ENCODE data around the gene MVP.

Gene MVP

GRCh38 chr16:29835926-29836325 lies 15.7 kb downstream of the MVP start:
- WGBS = 88% methylated on average over 7 of the region's 7 CpGs

GRCh38 chr16:29836623-29837022 lies 16.4 kb downstream of the MVP start:
- no peaks in the 10 kb centered on the region for H3K4me1 ChIP-seq (ENCODE audit: insufficient read depth, low read length)
- H3K9me3 ChIP-seq (ENCODE audit: insufficient read depth, low read depth, low read length) = no peaks in the 10 kb centered on the region
- no peak overlapping the region for H3K27ac ChIP-seq (ENCODE audit: low read depth, low read length)
- H3K36me3 ChIP-seq (ENCODE audit: insufficient read depth, low read length) = no peaks in the 10 kb centered on the region
- 89% methylated on average over 15 of the region's 15 CpGs for WGBS
- H3K9ac ChIP-seq (ENCODE audit: low read depth, low read length) = no peak overlapping the region
- H3K4me3 ChIP-seq (ENCODE audit: low read length) = no peak overlapping the region
- H3K27me3 ChIP-seq (ENCODE audit: insufficient read depth, low read length) = no peaks in the 10 kb centered on the region

More at GRCh38 chr16:29835926-29836325, 15.7 kb downstream of the MVP start:
- Histone ChIP-seq H3K9ac (ENCODE audit: low read depth, low read length) (no peak overlapping the region), H3K4me3 (ENCODE audit: low read length) (no peak overlapping the region), H3K27me3 (ENCODE audit: insufficient read depth, low read length) (no peaks in the 10 kb centered on the region), H3K4me1 (ENCODE audit: insufficient read depth, low read length) (no peaks in the 10 kb centered on the region), H3K9me3 (ENCODE audit: insufficient read depth, low read depth, low read length) (no peaks in the 10 kb centered on the region), H3K36me3 (ENCODE audit: insufficient read depth, low read length) (no peaks in the 10 kb centered on the region), H3K27ac (ENCODE audit: low read depth, low read length) (no peak overlapping the region)

GRCh38 chr16:29837841-29838240 lies 17.6 kb downstream of the MVP start:
- Histone ChIP-seq H3K9ac (ENCODE audit: low read depth, low read length) (no peak overlapping the region), H3K27me3 (ENCODE audit: insufficient read depth, low read length) (no peaks in the 10 kb centered on the region), H3K4me3 (ENCODE audit: low read length) (no peak overlapping the region), H3K36me3 (ENCODE audit: insufficient read depth, low read length) (no peaks in the 10 kb centered on the region), H3K9me3 (ENCODE audit: insufficient read depth, low read depth, low read length) (no peaks in the 10 kb centered on the region), H3K4me1 (ENCODE audit: insufficient read depth, low read length) (no peaks in the 10 kb centered on the region), H3K27ac (ENCODE audit: low read depth, low read length) (no peak overlapping the region)
- WGBS = 89% methylated on average over 5 of the region's 5 CpGs

- no peak overlapping the region for H3K9ac ChIP-seq (ENCODE audit: low read depth, low read length)
- no peaks in the 10 kb centered on the region for H3K9me3 ChIP-seq (ENCODE audit: insufficient read depth, low read depth, low read length)
- no peaks in the 10 kb centered on the region for H3K27me3 ChIP-seq (ENCODE audit: insufficient read depth, low read length)
- 89% methylated on average over 6 of the region's 6 CpGs for WGBS
- no peak overlapping the region for H3K4me3 ChIP-seq (ENCODE audit: low read length)
- no peaks in the 10 kb centered on the region for H3K4me1 ChIP-seq (ENCODE audit: insufficient read depth, low read length)
- no peak overlapping the region for H3K27ac ChIP-seq (ENCODE audit: low read depth, low read length)
- no peaks in the 10 kb centered on the region for H3K36me3 ChIP-seq (ENCODE audit: insufficient read depth, low read length)
Observed at GRCh38 chr16:29839822-29840221, 19.6 kb downstream of the MVP start.

- no peak overlapping the region for H3K27ac ChIP-seq (ENCODE audit: low read depth, low read length)
- H3K4me1 ChIP-seq (ENCODE audit: insufficient read depth, low read length) = no peaks in the 10 kb centered on the region
- no peaks in the 10 kb centered on the region for H3K27me3 ChIP-seq (ENCODE audit: insufficient read depth, low read length)
- no peak overlapping the region for H3K4me3 ChIP-seq (ENCODE audit: low read length)
- no peaks in the 10 kb centered on the region for H3K36me3 ChIP-seq (ENCODE audit: insufficient read depth, low read length)
- H3K9ac ChIP-seq (ENCODE audit: low read depth, low read length) = no peak overlapping the region
- H3K9me3 ChIP-seq (ENCODE audit: insufficient read depth, low read depth, low read length) = no peaks in the 10 kb centered on the region
- WGBS = 90% methylated on average over 10 of the region's 10 CpGs
Observed at GRCh38 chr16:29840240-29840639, 20.0 kb downstream of the MVP start.

- Histone ChIP-seq H3K4me3 (ENCODE audit: low read length) (no peak overlapping the region), H3K9me3 (ENCODE audit: insufficient read depth, low read depth, low read length) (no peaks in the 10 kb centered on the region), H3K27me3 (ENCODE audit: insufficient read depth, low read length) (no peaks in the 10 kb centered on the region), H3K27ac (ENCODE audit: low read depth, low read length) (no peak overlapping the region), H3K36me3 (ENCODE audit: insufficient read depth, low read length) (no peaks in the 10 kb centered on the region), H3K9ac (ENCODE audit: low read depth, low read length) (no peak overlapping the region), H3K4me1 (ENCODE audit: insufficient read depth, low read length) (no peaks in the 10 kb centered on the region)
- 93% methylated on average over 23 of the region's 23 CpGs for WGBS
Observed at GRCh38 chr16:29841631-29842030, 21.4 kb downstream of the MVP start.

GRCh38 chr16:29842732-29843346 lies 22.6 kb downstream of the MVP start:
- Histone ChIP-seq H3K36me3 (ENCODE audit: insufficient read depth, low read length) (no peaks in the 10 kb centered on the region), H3K27ac (ENCODE audit: low read depth, low read length) (no peak overlapping the region), H3K27me3 (ENCODE audit: insufficient read depth, low read length) (no peaks in the 10 kb centered on the region), H3K9ac (ENCODE audit: low read depth, low read length) (no peak overlapping the region), H3K9me3 (ENCODE audit: insufficient read depth, low read depth, low read length) (no peaks in the 10 kb centered on the region), H3K4me3 (ENCODE audit: low read length) (no peak overlapping the region), H3K4me1 (ENCODE audit: insufficient read depth, low read length) (no peaks in the 10 kb centered on the region)
- WGBS = 89% methylated on average over 9 of the region's 9 CpGs

GRCh38 chr16:29843931-29844330 lies 23.7 kb downstream of the MVP start:
- Histone ChIP-seq H3K4me1 (ENCODE audit: insufficient read depth, low read length) (no peaks in the 10 kb centered on the region), H3K9ac (ENCODE audit: low read depth, low read length) (no peak overlapping the region), H3K27me3 (ENCODE audit: insufficient read depth, low read length) (no peaks in the 10 kb centered on the region), H3K27ac (ENCODE audit: low read depth, low read length) (no peak overlapping the region), H3K4me3 (ENCODE audit: low read length) (no peak overlapping the region), H3K9me3 (ENCODE audit: insufficient read depth, low read depth, low read length) (no peaks in the 10 kb centered on the region), H3K36me3 (ENCODE audit: insufficient read depth, low read length) (no peaks in the 10 kb centered on the region)
- 92% methylated on average over 8 of the region's 8 CpGs for WGBS

- Histone ChIP-seq H3K27me3 (ENCODE audit: insufficient read depth, low read length) (no peaks in the 10 kb centered on the region), H3K9ac (ENCODE audit: low read depth, low read length) (no peak overlapping the region), H3K9me3 (ENCODE audit: insufficient read depth, low read depth, low read length) (no peaks in the 10 kb centered on the region), H3K4me3 (ENCODE audit: low read length) (no peak overlapping the region), H3K36me3 (ENCODE audit: insufficient read depth, low read length) (no peaks in the 10 kb centered on the region), H3K4me1 (ENCODE audit: insufficient read depth, low read length) (peaks cover 5% of the 10 kb centered on the region), H3K27ac (ENCODE audit: low read depth, low read length) (no peak overlapping the region)
- WGBS = 95% methylated on average over 28 of the region's 28 CpGs
Observed at GRCh38 chr16:29844575-29845331, 24.5 kb downstream of the MVP start.

- 94% methylated on average over 18 of the region's 18 CpGs for WGBS
- Histone ChIP-seq H3K27ac (ENCODE audit: low read depth, low read length) (no peak overlapping the region), H3K4me3 (ENCODE audit: low read length) (no peak overlapping the region), H3K4me1 (ENCODE audit: insufficient read depth, low read length) (peaks cover 5% of the 10 kb centered on the region), H3K36me3 (ENCODE audit: insufficient read depth, low read length) (no peaks in the 10 kb centered on the region), H3K27me3 (ENCODE audit: insufficient read depth, low read length) (no peaks in the 10 kb centered on the region), H3K9me3 (ENCODE audit: insufficient read depth, low read depth, low read length) (no peaks in the 10 kb centered on the region), H3K9ac (ENCODE audit: low read depth, low read length) (no peak overlapping the region)
Observed at GRCh38 chr16:29845656-29846055, 25.4 kb downstream of the MVP start.

GRCh38 chr16:29848420-29849297 lies 28.4 kb downstream of the MVP start:
- Histone ChIP-seq H3K9me3 (ENCODE audit: insufficient read depth, low read depth, low read length) (no peaks in the 10 kb centered on the region), H3K36me3 (ENCODE audit: insufficient read depth, low read length) (no peaks in the 10 kb centered on the region), H3K9ac (ENCODE audit: low read depth, low read length) (no peak overlapping the region), H3K4me3 (ENCODE audit: low read length) (no peak overlapping the region), H3K4me1 (ENCODE audit: insufficient read depth, low read length) (peaks cover 5% of the 10 kb centered on the region), H3K27me3 (ENCODE audit: insufficient read depth, low read length) (no peaks in the 10 kb centered on the region), H3K27ac (ENCODE audit: low read depth, low read length) (no peak overlapping the region)
- 59% methylated on average over 15 of the region's 15 CpGs for WGBS

All from HUES64 (cell line).